HL-60 (cell line): ENCODE data around the gene APC2.

Experiments
- DNase-seq, 2 experiments: peaks; one replicate each; pipeline ENCODE4 v3.0.0-alpha.2; 2010 to 2020; ENCODE audit warnings: low read depth in 1 of 2, low spot score in 1 of 2
- H3K27ac ChIP-seq: fragments of 250-450 bp; sonication (Bioruptor Pico); replicated peaks from 2 replicates; pipeline ENCODE4 v1.5.1; 2020; ENCODE audit warnings: mild to moderate bottlenecking, moderate library complexity
- H3K27me3 ChIP-seq: fragments of 250-450 bp; sonication (Bioruptor Pico); 2 replicates; pipeline ENCODE4 v1.5.1; 2021; ENCODE audit warnings: mild to moderate bottlenecking, moderate library complexity; ENCODE audit not compliant: insufficient read depth, poor library complexity, severe bottlenecking
- H3K4me3 ChIP-seq: replicated peaks from 2 replicates; pipeline ENCODE4 v1.5.1; 2011; ENCODE audit warnings: mild to moderate bottlenecking, control low read depth, low read length; ENCODE audit not compliant: insufficient read depth
- GABPA ChIP-seq: IDR thresholded peaks from 2 replicates; pipeline ENCODE4 v1.6.1; 2012; ENCODE audit warnings: low read depth
- POLR2AphosphoS5 ChIP-seq: IDR thresholded peaks from 2 replicates; pipeline ENCODE4 v1.6.1; 2012; ENCODE audit warnings: low read depth
- SPI1 ChIP-seq: IDR thresholded peaks from 2 replicates; pipeline ENCODE4 v1.6.1; 2012; ENCODE audit warnings: low read depth, mild to moderate bottlenecking, borderline replicate concordance
- TF ChIP-seq, protein P1 (sequence below): IDR thresholded peaks from one replicate; pipeline ENCODE4 v1.5.1; 2011; ENCODE audit warnings: low read length, control low read depth, inconsistent platforms; ENCODE audit not compliant: insufficient read depth
- TF ChIP-seq, protein P2 (sequence below): IDR thresholded peaks from 2 replicates; pipeline ENCODE4 v1.6.1; 2012; ENCODE audit warnings: low read depth; ENCODE audit not compliant: insufficient replicate concordance

The APC2 gene

DNA sequence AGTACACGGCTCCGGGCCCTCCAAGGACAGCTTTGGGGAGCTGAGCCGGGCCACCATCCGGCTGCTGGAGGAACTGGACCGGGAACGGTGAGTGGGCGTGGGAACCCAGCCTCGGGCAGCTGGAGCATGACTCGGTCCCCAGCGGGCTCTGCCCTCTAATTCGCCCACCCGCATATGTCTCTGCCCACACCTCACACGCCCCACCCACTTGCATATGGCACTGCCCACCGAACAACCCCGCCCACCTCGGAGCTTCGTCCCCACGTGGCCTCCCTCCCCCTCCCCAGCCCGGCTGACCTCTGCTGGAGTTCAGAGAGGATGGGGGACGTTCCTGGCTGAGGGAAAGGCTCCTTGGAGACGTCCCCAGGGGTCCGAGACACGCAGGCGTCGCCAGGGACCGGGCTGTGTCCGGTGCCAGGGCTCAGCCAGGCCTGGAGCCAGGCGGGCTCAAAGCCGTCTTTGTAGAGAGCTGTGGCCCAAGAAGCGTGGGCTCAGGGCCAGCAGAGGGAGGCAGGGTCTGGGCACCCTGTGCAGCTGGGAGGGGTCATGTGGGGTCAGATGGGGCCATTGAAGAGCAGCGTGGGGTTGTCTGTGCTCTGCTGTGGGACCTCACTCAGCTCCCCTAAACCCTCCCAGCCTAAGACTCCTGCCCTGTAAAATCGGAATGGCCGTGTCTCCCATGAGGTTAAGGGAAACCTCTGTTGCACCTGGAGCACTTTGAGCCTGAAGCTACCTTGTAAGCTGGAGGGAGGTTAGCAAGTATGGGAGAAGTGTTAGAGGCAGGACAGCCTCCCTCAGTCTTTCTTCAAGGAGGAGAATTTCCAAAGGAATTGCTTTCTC lies 3.8 kb downstream of the APC2 start:
- H3K4me3 ChIP-seq: no peak overlapping the region
- H3K27ac ChIP-seq: no peak overlapping the region
- peaks cover 83% of the 10 kb centered on the region for H3K27me3 ChIP-seq
- TF ChIP-seq, protein P1, sequence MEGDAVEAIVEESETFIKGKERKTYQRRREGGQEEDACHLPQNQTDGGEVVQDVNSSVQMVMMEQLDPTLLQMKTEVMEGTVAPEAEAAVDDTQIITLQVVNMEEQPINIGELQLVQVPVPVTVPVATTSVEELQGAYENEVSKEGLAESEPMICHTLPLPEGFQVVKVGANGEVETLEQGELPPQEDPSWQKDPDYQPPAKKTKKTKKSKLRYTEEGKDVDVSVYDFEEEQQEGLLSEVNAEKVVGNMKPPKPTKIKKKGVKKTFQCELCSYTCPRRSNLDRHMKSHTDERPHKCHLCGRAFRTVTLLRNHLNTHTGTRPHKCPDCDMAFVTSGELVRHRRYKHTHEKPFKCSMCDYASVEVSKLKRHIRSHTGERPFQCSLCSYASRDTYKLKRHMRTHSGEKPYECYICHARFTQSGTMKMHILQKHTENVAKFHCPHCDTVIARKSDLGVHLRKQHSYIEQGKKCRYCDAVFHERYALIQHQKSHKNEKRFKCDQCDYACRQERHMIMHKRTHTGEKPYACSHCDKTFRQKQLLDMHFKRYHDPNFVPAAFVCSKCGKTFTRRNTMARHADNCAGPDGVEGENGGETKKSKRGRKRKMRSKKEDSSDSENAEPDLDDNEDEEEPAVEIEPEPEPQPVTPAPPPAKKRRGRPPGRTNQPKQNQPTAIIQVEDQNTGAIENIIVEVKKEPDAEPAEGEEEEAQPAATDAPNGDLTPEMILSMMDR: no peak
- no peak for TF ChIP-seq SPI1
- no peak for TF ChIP-seq GABPA
- no peak for TF ChIP-seq POLR2AphosphoS5
- TF ChIP-seq, protein P2, sequence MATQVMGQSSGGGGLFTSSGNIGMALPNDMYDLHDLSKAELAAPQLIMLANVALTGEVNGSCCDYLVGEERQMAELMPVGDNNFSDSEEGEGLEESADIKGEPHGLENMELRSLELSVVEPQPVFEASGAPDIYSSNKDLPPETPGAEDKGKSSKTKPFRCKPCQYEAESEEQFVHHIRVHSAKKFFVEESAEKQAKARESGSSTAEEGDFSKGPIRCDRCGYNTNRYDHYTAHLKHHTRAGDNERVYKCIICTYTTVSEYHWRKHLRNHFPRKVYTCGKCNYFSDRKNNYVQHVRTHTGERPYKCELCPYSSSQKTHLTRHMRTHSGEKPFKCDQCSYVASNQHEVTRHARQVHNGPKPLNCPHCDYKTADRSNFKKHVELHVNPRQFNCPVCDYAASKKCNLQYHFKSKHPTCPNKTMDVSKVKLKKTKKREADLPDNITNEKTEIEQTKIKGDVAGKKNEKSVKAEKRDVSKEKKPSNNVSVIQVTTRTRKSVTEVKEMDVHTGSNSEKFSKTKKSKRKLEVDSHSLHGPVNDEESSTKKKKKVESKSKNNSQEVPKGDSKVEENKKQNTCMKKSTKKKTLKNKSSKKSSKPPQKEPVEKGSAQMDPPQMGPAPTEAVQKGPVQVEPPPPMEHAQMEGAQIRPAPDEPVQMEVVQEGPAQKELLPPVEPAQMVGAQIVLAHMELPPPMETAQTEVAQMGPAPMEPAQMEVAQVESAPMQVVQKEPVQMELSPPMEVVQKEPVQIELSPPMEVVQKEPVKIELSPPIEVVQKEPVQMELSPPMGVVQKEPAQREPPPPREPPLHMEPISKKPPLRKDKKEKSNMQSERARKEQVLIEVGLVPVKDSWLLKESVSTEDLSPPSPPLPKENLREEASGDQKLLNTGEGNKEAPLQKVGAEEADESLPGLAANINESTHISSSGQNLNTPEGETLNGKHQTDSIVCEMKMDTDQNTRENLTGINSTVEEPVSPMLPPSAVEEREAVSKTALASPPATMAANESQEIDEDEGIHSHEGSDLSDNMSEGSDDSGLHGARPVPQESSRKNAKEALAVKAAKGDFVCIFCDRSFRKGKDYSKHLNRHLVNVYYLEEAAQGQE: no peak
- DNase-seq: no peak

DNA sequence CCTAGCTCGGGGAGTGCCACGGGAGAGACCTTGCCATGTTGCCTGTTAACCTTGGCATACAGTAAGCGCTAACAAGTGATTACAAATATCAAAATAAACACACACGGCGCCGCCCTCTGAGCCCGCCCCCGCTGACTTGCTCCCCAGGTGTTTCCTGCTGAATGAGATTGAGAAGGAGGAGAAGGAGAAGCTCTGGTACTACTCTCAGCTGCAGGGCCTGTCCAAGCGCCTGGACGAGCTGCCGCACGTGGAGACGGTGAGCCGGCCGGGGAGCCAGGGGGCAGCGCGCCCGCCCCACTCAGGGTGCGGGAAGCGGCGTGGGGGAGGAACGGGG lies 5.0 kb downstream of the APC2 start:
- Histone ChIP-seq H3K27ac (no peak overlapping the region), H3K27me3 (peaks cover 74% of the 10 kb centered on the region), H3K4me3 (no peak overlapping the region)
- peak in 1 of 2 experiments; percentile 50 for DNase-seq
- TF ChIP-seq, protein P1: no peak
- no peak for TF ChIP-seq POLR2AphosphoS5

DNA sequence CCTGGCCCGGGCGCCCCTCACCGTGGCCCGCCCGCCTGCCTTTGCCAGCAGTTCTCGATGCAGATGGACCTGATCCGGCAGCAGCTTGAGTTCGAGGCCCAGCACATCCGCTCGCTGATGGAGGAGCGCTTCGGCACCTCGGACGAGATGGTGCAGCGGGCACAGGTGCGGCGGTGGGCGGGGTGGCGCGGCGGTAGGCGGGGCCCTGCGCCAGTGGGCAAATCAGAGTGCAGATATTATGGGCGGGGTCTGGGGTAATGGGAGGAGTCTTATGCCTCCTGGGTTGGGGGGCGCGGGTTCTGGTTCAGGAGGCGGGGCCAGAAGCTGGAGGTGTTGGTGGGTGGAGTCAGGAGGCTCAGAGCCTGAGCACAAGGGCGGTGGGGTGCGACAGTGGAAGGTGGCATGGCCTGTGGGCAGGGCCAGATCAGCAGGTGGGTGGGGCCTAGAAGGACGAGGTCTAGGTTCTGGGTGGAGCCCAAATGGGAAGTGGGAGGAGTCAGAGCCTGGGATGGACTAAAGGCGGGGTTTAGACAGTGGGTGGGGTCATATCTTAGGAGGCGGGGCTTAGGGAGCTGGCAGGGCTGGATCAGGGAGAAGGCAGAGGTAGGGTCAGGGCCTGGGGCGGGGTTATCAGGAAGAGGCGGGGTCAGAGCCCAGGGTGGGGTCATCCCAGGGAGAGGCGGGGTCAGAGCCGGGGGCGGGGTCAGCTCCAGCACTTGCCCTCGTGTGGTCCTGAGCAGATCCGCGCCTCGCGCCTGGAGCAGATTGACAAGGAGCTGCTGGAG lies 5.6 kb downstream of the APC2 start:
- TF ChIP-seq POLR2AphosphoS5 (no peak), SPI1 (peak; percentile 26; the same call in 1 of the 2 replicates)
- H3K27me3 ChIP-seq: peaks cover 70% of the 10 kb centered on the region
- H3K4me3 ChIP-seq: no peak overlapping the region
- DNase-seq: peak in 1 of 2 experiments; percentile 61
- no peak overlapping the region for H3K27ac ChIP-seq

DNA sequence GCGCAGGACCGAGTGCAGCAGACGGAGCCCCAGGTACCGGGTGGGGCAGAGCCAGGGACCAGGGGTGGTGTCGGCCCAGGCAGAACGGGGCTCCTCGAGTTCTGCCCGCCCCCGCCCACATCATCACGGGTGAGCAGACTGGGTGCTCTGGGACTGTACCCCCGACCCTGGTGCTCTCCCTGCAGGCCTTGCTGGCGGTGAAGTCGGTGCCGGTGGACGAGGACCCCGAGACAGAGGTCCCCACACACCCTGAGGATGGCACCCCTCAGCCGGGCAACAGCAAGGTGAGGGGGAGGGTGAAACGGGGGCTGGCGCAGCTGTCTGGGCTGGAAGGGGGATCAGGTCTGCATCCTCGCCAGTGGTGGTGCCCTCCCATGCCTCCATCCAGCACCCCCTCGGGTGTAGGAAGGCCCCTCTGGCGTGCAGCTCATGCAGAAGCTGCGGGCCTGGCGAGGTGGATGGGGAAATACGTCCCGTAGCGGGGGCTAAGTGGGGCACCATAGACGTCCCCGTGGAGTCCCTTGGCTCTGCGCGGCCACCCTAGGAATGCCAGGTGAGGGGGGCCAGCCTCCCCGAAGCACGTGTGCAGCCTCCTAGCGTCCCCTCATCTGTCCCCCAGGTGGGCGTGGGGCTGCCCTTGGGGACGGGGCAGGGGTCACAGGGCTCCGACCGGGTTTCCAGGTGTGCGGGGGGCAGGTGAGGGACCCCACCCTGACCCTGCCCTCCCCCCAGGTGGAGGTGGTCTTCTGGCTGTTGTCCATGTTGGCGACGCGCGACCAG lies 6.4 kb downstream of the APC2 start:
- Histone ChIP-seq H3K27ac (no peak overlapping the region), H3K4me3 (no peak overlapping the region), H3K27me3 (peaks cover 62% of the 10 kb centered on the region)
- DNase-seq: no peak
- TF ChIP-seq GABPA (no peak), POLR2AphosphoS5 (no peak), SPI1 (no peak)
- TF ChIP-seq, protein P1: no peak
- TF ChIP-seq, protein P2: no peak
